NK-92 treated with Interleukin-12 subunit alpha and Interleukin-12 subunit beta, amount 100 ng/mL, for 24 hours (cell line): ENCODE measurements around the gene SH3TC2.
A peak's percentile ranks its signal among the peaks of the same experiment; 100 is the strongest.

Source experiments
- DNase-seq: peaks from one replicate; lab custom pipeline; 2025; lab: John Stamatoyannopoulos, UW

SH3TC2 gene

GRCh38 chr5:148970876-148971275, 92.0 kb downstream of the SH3TC2 start:
- no peak for DNase-seq

GRCh38 chr5:148970228-148970627, 92.6 kb downstream of the SH3TC2 start:
- no peak for DNase-seq

GRCh38 chr5:148969291-148969690, 93.6 kb downstream of the SH3TC2 start:
- no peak for DNase-seq

GRCh38 chr5:148968311-148968710, 94.6 kb downstream of the SH3TC2 start:
- no peak for DNase-seq

- DNase-seq, result no peak
Measured at GRCh38 chr5:148967783-148968182, 95.1 kb downstream of the SH3TC2 start.

GRCh38 chr5:148966938-148967337, 95.9 kb downstream of the SH3TC2 start:
- no peak for DNase-seq

GRCh38 chr5:148966348-148966747, 96.5 kb downstream of the SH3TC2 start:
- DNase-seq, result no peak

- no peak for DNase-seq
Measured at GRCh38 chr5:148965511-148966265, 97.2 kb downstream of the SH3TC2 start.

- no peak for DNase-seq
Measured at GRCh38 chr5:148963664-148964063, 99.2 kb downstream of the SH3TC2 start.

GRCh38 chr5:148962761-148963324, 100.0 kb downstream of the SH3TC2 start:
- no peak for DNase-seq

GRCh38 chr5:148962200-148962550, 100.7 kb downstream of the SH3TC2 start:
- DNase-seq, result no peak

GRCh38 chr5:148961261-148962199, 101.3 kb downstream of the SH3TC2 start:
- DNase-seq, result no peak

- no peak for DNase-seq
Measured at GRCh38 chr5:148960070-148960769, 102.6 kb downstream of the SH3TC2 start.

GRCh38 chr5:148957591-148958202, 105.2 kb downstream of the SH3TC2 start:
- peak; percentile 7 for DNase-seq

- no peak for DNase-seq
Measured at GRCh38 chr5:148956477-148957385, 106.1 kb downstream of the SH3TC2 start.
